ENCODE measurements around the gene RFX3. TPM values are rescaled to one million over a fixed set of nuclear protein-coding genes. Genes with fewer than 3 reads are reported as not detected.

Gene RFX3
- total and polyA plus RNA-seq, 2 donors (not counting 1 experiment from before 2014, with no cell fraction given): 2.8 to 3.1 TPM

- H4K20me1 ChIP-seq (ENCODE audit: control insufficient read depth, extremely low read depth, insufficient read depth, low read length): no peaks in the 10 kb centered on the region
- H3K79me2 ChIP-seq (ENCODE audit: control insufficient read depth, insufficient read depth, low read length): no peaks in the 10 kb centered on the region
- no peak for DNase-seq (ENCODE audit: low read depth in 2 of 2)
- no peaks in the 10 kb centered on the region for H3K4me1 ChIP-seq (ENCODE audit: control insufficient read depth, extremely low read depth, insufficient read depth, low read length)
- no peak overlapping the region for H3K27ac ChIP-seq (ENCODE audit: insufficient read depth, low read length)
- no peak overlapping the region for H2AFZ ChIP-seq (ENCODE audit: low read length)
- no peak overlapping the region for H3K4me3 ChIP-seq (replicated peaks in 1 of 4; ENCODE audit: control extremely low read depth in 1 of 4, insufficient read depth in 1 of 4, low read depth in 3 of 4, low read length in 4 of 4)
- H3K9ac ChIP-seq (ENCODE audit: insufficient read depth, low read length): no peak overlapping the region
- no peaks in the 10 kb centered on the region for H3K27me3 ChIP-seq (ENCODE audit: control insufficient read depth, insufficient read depth, low read length)
- TF ChIP-seq CTCF (conservative IDR thresholded peaks at IDR 0.05 in 1 of 2, IDR thresholded peaks at IDR 0.05 in 1 of 2; ENCODE audit: low read depth in 1 of 2, low read length in 2 of 2) (no peak), EZH2 (IDR thresholded peaks at IDR 0.05; ENCODE audit: low read length, missing control alignments) (no peak)
- no peaks in the 10 kb centered on the region for H3K36me3 ChIP-seq (ENCODE audit: control insufficient read depth, insufficient read depth, low read length)
- no peaks in the 10 kb centered on the region for H3K9me3 ChIP-seq (ENCODE audit: control insufficient read depth, insufficient read depth, low read depth, low read length)
- H3K4me2 ChIP-seq (ENCODE audit: extremely low read depth, insufficient read depth, low read length): no peak overlapping the region
These were observed 244.4 kb downstream of the RFX3 start for GRCh38 chr9:3281399-3281798.

DNA sequence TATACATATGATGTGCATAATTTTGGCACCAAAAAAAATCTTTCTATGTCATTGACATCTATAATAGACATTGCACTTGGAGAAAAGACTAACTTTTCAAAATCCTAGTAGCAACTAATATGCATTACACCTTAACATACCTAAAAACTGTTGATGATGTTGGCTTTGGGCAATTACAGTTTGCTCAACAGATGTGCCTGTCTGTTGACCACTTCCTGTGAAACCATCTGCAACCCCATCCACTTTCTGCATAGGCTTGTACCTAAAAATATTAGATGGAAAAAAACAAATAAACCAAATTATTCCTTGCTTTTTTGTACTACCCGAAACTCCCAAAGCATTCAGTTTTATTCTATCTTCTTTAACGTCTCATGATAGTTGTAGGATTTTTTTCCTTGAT lies 248.6 kb downstream of the RFX3 start:
- H3K9me3 ChIP-seq (ENCODE audit: control insufficient read depth, insufficient read depth, low read depth, low read length): no peaks in the 10 kb centered on the region
- TF ChIP-seq CTCF (conservative IDR thresholded peaks at IDR 0.05 in 1 of 2, IDR thresholded peaks at IDR 0.05 in 1 of 2; ENCODE audit: low read depth in 1 of 2, low read length in 2 of 2): no peak
- no peak for TF ChIP-seq EZH2 (IDR thresholded peaks at IDR 0.05; ENCODE audit: low read length, missing control alignments)
- no peak overlapping the region for H3K4me3 ChIP-seq (replicated peaks in 1 of 4; ENCODE audit: control extremely low read depth in 1 of 4, insufficient read depth in 1 of 4, low read depth in 3 of 4, low read length in 4 of 4)

GRCh38 chr9:3271581-3271980 lies 254.2 kb downstream of the RFX3 start:
- Histone ChIP-seq H3K9ac (ENCODE audit: insufficient read depth, low read length) (no peak overlapping the region), H3K4me1 (ENCODE audit: control insufficient read depth, extremely low read depth, insufficient read depth, low read length) (no peaks in the 10 kb centered on the region), H2AFZ (ENCODE audit: low read length) (no peak overlapping the region), H3K36me3 (ENCODE audit: control insufficient read depth, insufficient read depth, low read length) (no peaks in the 10 kb centered on the region), H3K27me3 (ENCODE audit: control insufficient read depth, insufficient read depth, low read length) (no peaks in the 10 kb centered on the region), H4K20me1 (ENCODE audit: control insufficient read depth, extremely low read depth, insufficient read depth, low read length) (no peaks in the 10 kb centered on the region), H3K9me3 (ENCODE audit: control insufficient read depth, insufficient read depth, low read depth, low read length) (no peaks in the 10 kb centered on the region), H3K27ac (ENCODE audit: insufficient read depth, low read length) (no peak overlapping the region), H3K79me2 (ENCODE audit: control insufficient read depth, insufficient read depth, low read length) (no peaks in the 10 kb centered on the region), H3K4me2 (ENCODE audit: extremely low read depth, insufficient read depth, low read length) (no peak overlapping the region), H3K4me3 (replicated peaks in 1 of 4; ENCODE audit: control extremely low read depth in 1 of 4, insufficient read depth in 1 of 4, low read depth in 3 of 4, low read length in 4 of 4) (no peak overlapping the region)
- TF ChIP-seq EZH2 (IDR thresholded peaks at IDR 0.05; ENCODE audit: low read length, missing control alignments) (no peak), CTCF (conservative IDR thresholded peaks at IDR 0.05 in 1 of 2, IDR thresholded peaks at IDR 0.05 in 1 of 2; ENCODE audit: low read depth in 1 of 2, low read length in 2 of 2) (no peak)
- DNase-seq (ENCODE audit: low read depth in 2 of 2): no peak

More for the DNA sequence above, 248.6 kb downstream of the RFX3 start:
- Histone ChIP-seq H3K27ac (ENCODE audit: insufficient read depth, low read length) (no peak overlapping the region), H3K36me3 (ENCODE audit: control insufficient read depth, insufficient read depth, low read length) (no peaks in the 10 kb centered on the region), H3K9ac (ENCODE audit: insufficient read depth, low read length) (no peak overlapping the region), H3K4me1 (ENCODE audit: control insufficient read depth, extremely low read depth, insufficient read depth, low read length) (no peaks in the 10 kb centered on the region), H4K20me1 (ENCODE audit: control insufficient read depth, extremely low read depth, insufficient read depth, low read length) (no peaks in the 10 kb centered on the region), H3K27me3 (ENCODE audit: control insufficient read depth, insufficient read depth, low read length) (no peaks in the 10 kb centered on the region), H2AFZ (ENCODE audit: low read length) (no peak overlapping the region), H3K4me2 (ENCODE audit: extremely low read depth, insufficient read depth, low read length) (no peak overlapping the region), H3K79me2 (ENCODE audit: control insufficient read depth, insufficient read depth, low read length) (no peaks in the 10 kb centered on the region)
- no peak for DNase-seq (ENCODE audit: low read depth in 2 of 2)
